PFSK-1 (cell line): ENCODE data around the gene LTF.

Experiments used
- FOXP2 ChIP-seq: optimal IDR thresholded peaks from 2 replicates; pipeline ENCODE3; 2011; ENCODE audit warnings: borderline replicate concordance, control low read depth, inconsistent platforms; ENCODE audit not compliant: insufficient read depth; ENCODE audit errors: extremely low read length, extremely low read depth
- POLR2AphosphoS5 ChIP-seq: IDR thresholded peaks from 2 replicates; pipeline ENCODE4 v1.6.1; 2012; ENCODE audit warnings: low read depth, mild to moderate bottlenecking, control low read depth, low read length, moderate library complexity
- SIN3A ChIP-seq: IDR thresholded peaks from 2 replicates; pipeline ENCODE4 v1.6.1; 2012; ENCODE audit warnings: mild to moderate bottlenecking, low read length, moderate library complexity, borderline replicate concordance; ENCODE audit not compliant: insufficient read depth
- TAF1 ChIP-seq: IDR thresholded peaks from 2 replicates; pipeline ENCODE4 v1.6.1; 2012; ENCODE audit warnings: low read length, control low read depth, borderline replicate concordance; ENCODE audit not compliant: insufficient read depth
- TF ChIP-seq, protein P1 (sequence below), 2 experiments: IDR thresholded peaks; 2 replicates each; pipeline versions ENCODE4 v1.6.1 to v1.8.0; 2011 to 2012; ENCODE audit warnings: low read depth in 2 of 2, low read length in 2 of 2, control low read depth in 1 of 2, inconsistent platforms in 1 of 2, mild to moderate bottlenecking in 1 of 2, moderate library complexity in 1 of 2; ENCODE audit not compliant: insufficient read depth in 1 of 2

DNA sequence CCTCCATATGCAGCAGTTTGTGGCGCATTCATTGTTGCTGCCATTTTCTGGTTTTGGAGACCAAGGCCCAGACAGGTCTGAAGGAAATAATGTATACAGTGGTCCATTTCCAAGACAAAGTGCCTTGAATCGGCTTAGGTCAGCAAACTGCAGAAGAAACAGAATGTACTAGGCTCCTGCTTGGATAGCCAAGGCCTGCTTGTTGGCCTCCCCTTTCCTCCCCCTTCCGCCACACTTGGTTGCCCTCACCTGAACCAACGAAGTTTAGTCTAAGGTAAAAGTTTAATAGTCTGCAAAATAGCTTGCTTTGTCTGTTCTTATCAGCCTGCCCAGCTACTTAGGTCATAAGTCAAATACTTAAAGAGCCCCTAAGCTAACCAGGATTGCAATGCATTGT is 21.1 kb upstream of the LTF start:
- no peak for TF ChIP-seq POLR2AphosphoS5
- TF ChIP-seq, protein P1, sequence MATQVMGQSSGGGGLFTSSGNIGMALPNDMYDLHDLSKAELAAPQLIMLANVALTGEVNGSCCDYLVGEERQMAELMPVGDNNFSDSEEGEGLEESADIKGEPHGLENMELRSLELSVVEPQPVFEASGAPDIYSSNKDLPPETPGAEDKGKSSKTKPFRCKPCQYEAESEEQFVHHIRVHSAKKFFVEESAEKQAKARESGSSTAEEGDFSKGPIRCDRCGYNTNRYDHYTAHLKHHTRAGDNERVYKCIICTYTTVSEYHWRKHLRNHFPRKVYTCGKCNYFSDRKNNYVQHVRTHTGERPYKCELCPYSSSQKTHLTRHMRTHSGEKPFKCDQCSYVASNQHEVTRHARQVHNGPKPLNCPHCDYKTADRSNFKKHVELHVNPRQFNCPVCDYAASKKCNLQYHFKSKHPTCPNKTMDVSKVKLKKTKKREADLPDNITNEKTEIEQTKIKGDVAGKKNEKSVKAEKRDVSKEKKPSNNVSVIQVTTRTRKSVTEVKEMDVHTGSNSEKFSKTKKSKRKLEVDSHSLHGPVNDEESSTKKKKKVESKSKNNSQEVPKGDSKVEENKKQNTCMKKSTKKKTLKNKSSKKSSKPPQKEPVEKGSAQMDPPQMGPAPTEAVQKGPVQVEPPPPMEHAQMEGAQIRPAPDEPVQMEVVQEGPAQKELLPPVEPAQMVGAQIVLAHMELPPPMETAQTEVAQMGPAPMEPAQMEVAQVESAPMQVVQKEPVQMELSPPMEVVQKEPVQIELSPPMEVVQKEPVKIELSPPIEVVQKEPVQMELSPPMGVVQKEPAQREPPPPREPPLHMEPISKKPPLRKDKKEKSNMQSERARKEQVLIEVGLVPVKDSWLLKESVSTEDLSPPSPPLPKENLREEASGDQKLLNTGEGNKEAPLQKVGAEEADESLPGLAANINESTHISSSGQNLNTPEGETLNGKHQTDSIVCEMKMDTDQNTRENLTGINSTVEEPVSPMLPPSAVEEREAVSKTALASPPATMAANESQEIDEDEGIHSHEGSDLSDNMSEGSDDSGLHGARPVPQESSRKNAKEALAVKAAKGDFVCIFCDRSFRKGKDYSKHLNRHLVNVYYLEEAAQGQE (IDR thresholded peaks at IDR 0.05; ENCODE audit: insufficient read depth in 1 of 2, low read depth in 2 of 2, low read length in 2 of 2) = no peak
- TF ChIP-seq TAF1 = no peak
- no peak for TF ChIP-seq SIN3A
- no peak for TF ChIP-seq FOXP2
